Measurements from ENCODE around the gene POLR1F. TPM values are rescaled to one million over a fixed set of nuclear protein-coding genes. Genes with fewer than 3 reads are reported as not detected.

Gene POLR1F
- total RNA-seq, 4 donors from 2014 or later, result 13.8 to 22.0 (median 18.2) TPM

DNA sequence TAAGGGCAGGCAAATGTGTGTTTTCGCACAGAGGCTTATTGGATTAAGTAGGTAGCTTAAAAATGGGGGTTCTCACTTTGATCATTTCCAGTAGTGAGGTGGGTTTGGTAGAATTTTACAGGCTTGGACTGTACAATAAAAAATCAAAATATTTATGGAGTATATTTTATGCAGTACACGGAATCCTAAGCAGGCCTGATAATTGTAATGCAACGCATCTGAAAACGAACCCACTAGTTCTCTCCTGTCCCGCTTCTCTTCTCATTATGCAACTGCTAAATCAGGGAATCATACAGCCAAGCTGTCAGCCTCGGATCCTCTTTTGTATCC, 377 bp upstream of the POLR1F start:
- 55% methylated on average over 6 of the region's 6 CpGs for WGBS
- peak overlapping the region; percentile 80 for H3K4me3 ChIP-seq

DNA sequence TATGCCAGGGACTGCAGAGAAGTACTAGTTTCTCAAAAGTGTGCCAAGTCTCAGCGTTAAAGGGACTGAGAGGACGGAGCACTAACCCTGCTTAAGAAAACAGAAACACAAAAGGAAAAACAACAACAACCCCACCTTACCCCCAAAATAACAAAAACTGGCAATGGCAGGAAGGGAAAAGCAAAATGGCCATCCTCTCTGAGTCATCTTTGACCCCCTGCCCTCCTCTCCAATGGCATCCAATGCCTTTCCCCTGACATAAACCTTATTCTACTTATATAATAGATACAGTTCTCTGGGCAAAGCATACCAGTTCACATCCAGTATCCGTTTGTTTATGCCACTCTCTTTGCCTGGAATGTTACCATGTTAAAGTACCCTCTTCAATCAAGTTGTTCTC, 1.6 kb downstream of the POLR1F start:
- DNase-seq (ENCODE audit: low spot score in 2 of 2), result no peak
- Histone ChIP-seq H3K9me3 (no peaks in the 10 kb centered on the region), H3K4me1 (peaks cover 27% of the 10 kb centered on the region), H3K4me3 (no peak overlapping the region), H3K27me3 (no peaks in the 10 kb centered on the region), H3K36me3 (peaks cover 7% of the 10 kb centered on the region), H3K27ac (no peak overlapping the region)
- whole genome bisulfite sequencing, result 74% methylated on average over 3 of the region's 3 CpGs
- TF ChIP-seq EP300 (IDR thresholded peaks at IDR 0.05) (no peak), POLR2A (IDR thresholded peaks at IDR 0.05) (no peak), POLR2AphosphoS5 (IDR thresholded peaks at IDR 0.05) (no peak)
- TF ChIP-seq, protein P1, sequence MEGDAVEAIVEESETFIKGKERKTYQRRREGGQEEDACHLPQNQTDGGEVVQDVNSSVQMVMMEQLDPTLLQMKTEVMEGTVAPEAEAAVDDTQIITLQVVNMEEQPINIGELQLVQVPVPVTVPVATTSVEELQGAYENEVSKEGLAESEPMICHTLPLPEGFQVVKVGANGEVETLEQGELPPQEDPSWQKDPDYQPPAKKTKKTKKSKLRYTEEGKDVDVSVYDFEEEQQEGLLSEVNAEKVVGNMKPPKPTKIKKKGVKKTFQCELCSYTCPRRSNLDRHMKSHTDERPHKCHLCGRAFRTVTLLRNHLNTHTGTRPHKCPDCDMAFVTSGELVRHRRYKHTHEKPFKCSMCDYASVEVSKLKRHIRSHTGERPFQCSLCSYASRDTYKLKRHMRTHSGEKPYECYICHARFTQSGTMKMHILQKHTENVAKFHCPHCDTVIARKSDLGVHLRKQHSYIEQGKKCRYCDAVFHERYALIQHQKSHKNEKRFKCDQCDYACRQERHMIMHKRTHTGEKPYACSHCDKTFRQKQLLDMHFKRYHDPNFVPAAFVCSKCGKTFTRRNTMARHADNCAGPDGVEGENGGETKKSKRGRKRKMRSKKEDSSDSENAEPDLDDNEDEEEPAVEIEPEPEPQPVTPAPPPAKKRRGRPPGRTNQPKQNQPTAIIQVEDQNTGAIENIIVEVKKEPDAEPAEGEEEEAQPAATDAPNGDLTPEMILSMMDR (IDR thresholded peaks at IDR 0.05), result no peak

More for the DNA sequence above, 377 bp upstream of the POLR1F start:
- TF ChIP-seq EP300 (IDR thresholded peaks at IDR 0.05), result no peak
- no peak for TF ChIP-seq POLR2AphosphoS5 (IDR thresholded peaks at IDR 0.05)
- TF ChIP-seq, protein P1 (IDR thresholded peaks at IDR 0.05), result no peak
- TF ChIP-seq POLR2A (IDR thresholded peaks at IDR 0.05), result no peak
- no peak for DNase-seq (ENCODE audit: low spot score in 2 of 2)
- Histone ChIP-seq H3K27me3 (no peaks in the 10 kb centered on the region), H3K9me3 (no peaks in the 10 kb centered on the region), H3K36me3 (no peaks in the 10 kb centered on the region), H3K4me1 (peaks cover 27% of the 10 kb centered on the region), H3K27ac (peak overlapping the region; percentile 75)

DNA sequence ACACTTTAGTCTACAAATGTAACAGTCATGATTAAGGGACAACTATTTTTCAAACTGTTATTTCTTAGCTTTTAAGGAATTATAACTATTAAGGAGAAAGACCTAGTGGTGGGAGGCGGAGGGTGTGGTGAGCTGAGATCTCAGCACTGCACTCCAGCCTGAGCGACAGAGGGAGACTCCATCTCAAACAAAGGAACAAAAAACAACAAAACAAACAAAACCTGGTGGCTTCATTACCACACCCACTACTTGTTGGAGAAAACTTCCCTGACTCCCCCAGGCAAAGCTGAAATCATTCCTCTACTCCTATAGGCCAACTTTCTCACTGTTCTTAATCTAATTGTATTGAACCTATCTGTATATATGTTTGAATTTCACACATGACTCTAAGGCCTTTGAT, 3.2 kb downstream of the POLR1F start:
- TF ChIP-seq, protein P1 (IDR thresholded peaks at IDR 0.05), result no peak
- TF ChIP-seq POLR2A (IDR thresholded peaks at IDR 0.05) (no peak), POLR2AphosphoS5 (IDR thresholded peaks at IDR 0.05) (no peak), EP300 (IDR thresholded peaks at IDR 0.05) (no peak)
- no peaks in the 10 kb centered on the region for H3K27me3 ChIP-seq
- H3K36me3 ChIP-seq, result peaks cover 20% of the 10 kb centered on the region
- H3K27ac ChIP-seq, result no peak overlapping the region
- H3K9me3 ChIP-seq, result no peaks in the 10 kb centered on the region
- 78% methylated on average over 2 of the region's 2 CpGs for WGBS
- H3K4me3 ChIP-seq, result no peak overlapping the region
- peaks cover 27% of the 10 kb centered on the region for H3K4me1 ChIP-seq
- no peak for DNase-seq (ENCODE audit: low spot score in 2 of 2)

- TF ChIP-seq POLR2AphosphoS5 (IDR thresholded peaks at IDR 0.05) (no peak), EP300 (IDR thresholded peaks at IDR 0.05) (no peak), POLR2A (IDR thresholded peaks at IDR 0.05) (no peak)
- TF ChIP-seq, protein P1 (IDR thresholded peaks at IDR 0.05), result no peak
- H3K27ac ChIP-seq, result no peak overlapping the region
- H3K4me1 ChIP-seq, result peaks cover 3% of the 10 kb centered on the region
- no peaks in the 10 kb centered on the region for H3K27me3 ChIP-seq
- no peaks in the 10 kb centered on the region for H3K9me3 ChIP-seq
- WGBS, result 90% methylated on average over 4 of the region's 4 CpGs
- no peak overlapping the region for H3K4me3 ChIP-seq
- H3K36me3 ChIP-seq, result peaks cover 32% of the 10 kb centered on the region
- no peak for DNase-seq (ENCODE audit: low spot score in 2 of 2)
Observed at GRCh38 chr7:19701471-19701870, 7.4 kb downstream of the POLR1F start.

GRCh38 chr7:19700936-19701335, 7.9 kb downstream of the POLR1F start:
- Histone ChIP-seq H3K27me3 (no peaks in the 10 kb centered on the region), H3K27ac (no peak overlapping the region), H3K4me3 (no peak overlapping the region), H3K9me3 (no peaks in the 10 kb centered on the region), H3K36me3 (peaks cover 33% of the 10 kb centered on the region), H3K4me1 (no peaks in the 10 kb centered on the region)
- 92% methylated on average over 3 of the region's 3 CpGs for WGBS
- TF ChIP-seq, protein P1 (IDR thresholded peaks at IDR 0.05), result no peak
- TF ChIP-seq EP300 (IDR thresholded peaks at IDR 0.05) (no peak), POLR2AphosphoS5 (IDR thresholded peaks at IDR 0.05) (no peak), POLR2A (IDR thresholded peaks at IDR 0.05) (no peak)
- no peak for DNase-seq (ENCODE audit: low spot score in 2 of 2)

Data from suprapubic skin (tissue), 4 donors.